Fibroblast of lung (primary cell): ENCODE data around the gene FNDC4. TPM values are rescaled to one million over a fixed set of nuclear protein-coding genes. Genes with fewer than 3 reads are reported as not detected.
"Not testable (repeated sequence)": the region's sequence is repeated elsewhere in the genome, so short reads cannot be mapped to it uniquely, and the experiment has no call there.

Experiments
- DNase-seq, 2 donors: peaks; one replicate each; pipeline versions ENCODE4 v3.0.0 to v3.0.0-alpha.2; 2010; ENCODE audit warnings: low read depth in 2 of 2
- H2AFZ ChIP-seq: 2 replicates; pipeline ENCODE4 v1.5.1; 2012; ENCODE audit warnings: low read length, control low read depth, inconsistent platforms
- H3K27ac ChIP-seq: 2 replicates; pipeline ENCODE4 v1.5.1; 2011; ENCODE audit warnings: low read length, control low read depth; ENCODE audit not compliant: insufficient read depth
- H3K27me3 ChIP-seq: 2 replicates; pipeline ENCODE4 v1.5.1; 2011; ENCODE audit warnings: mild to moderate bottlenecking, low read length; ENCODE audit not compliant: control insufficient read depth, insufficient read depth
- H3K36me3 ChIP-seq: 2 replicates; pipeline ENCODE4 v1.5.1; 2011; ENCODE audit warnings: low read length; ENCODE audit not compliant: control insufficient read depth, insufficient read depth
- H3K4me1 ChIP-seq: 2 replicates; pipeline ENCODE4 v1.5.1; 2011; ENCODE audit warnings: low read length; ENCODE audit not compliant: control insufficient read depth, insufficient read depth; ENCODE audit errors: extremely low read depth
- H3K4me2 ChIP-seq: 2 replicates; pipeline ENCODE4 v1.5.1; 2011; ENCODE audit warnings: low read length, control low read depth; ENCODE audit not compliant: insufficient read depth; ENCODE audit errors: extremely low read depth
- H3K4me3 ChIP-seq, 4 experiments: fragments of 200-600 bp in 1 of 4; sonication (generic) in 1 of 4; replicated peaks in 1 of 4; 2 replicates each; pipeline ENCODE4 v1.5.1; 2011 to 2016; ENCODE audit warnings: low read length in 4 of 4, low read depth in 3 of 4, mild to moderate bottlenecking in 3 of 4, control low read depth in 2 of 4, inconsistent platforms in 1 of 4, mixed read lengths in 1 of 4; ENCODE audit not compliant: insufficient read depth in 1 of 4; ENCODE audit errors: control extremely low read depth in 1 of 4
- H3K79me2 ChIP-seq: 2 replicates; pipeline ENCODE4 v1.5.1; 2012; ENCODE audit warnings: mild to moderate bottlenecking, low read length, inconsistent platforms; ENCODE audit not compliant: control insufficient read depth, insufficient read depth
- H3K9ac ChIP-seq: 2 replicates; pipeline ENCODE4 v1.5.1; 2011; ENCODE audit warnings: mild to moderate bottlenecking, low read length, control low read depth; ENCODE audit not compliant: insufficient read depth
- H3K9me3 ChIP-seq: 2 replicates; pipeline ENCODE4 v1.5.1; 2012; ENCODE audit warnings: low read depth, low read length; ENCODE audit not compliant: control insufficient read depth, insufficient read depth
- H4K20me1 ChIP-seq: 2 replicates; pipeline ENCODE4 v1.5.1; 2011; ENCODE audit warnings: low read length; ENCODE audit not compliant: control insufficient read depth, insufficient read depth; ENCODE audit errors: extremely low read depth
- EZH2 ChIP-seq: IDR thresholded peaks from 2 replicates; pipeline ENCODE4 v1.5.1; 2012; ENCODE audit warnings: low read length, control low read depth, mild to moderate bottlenecking; ENCODE audit errors: missing control alignments
- polyA minus RNA-seq: library from RNA; depleted of rRNA, polyadenylated mRNA; stranded (reverse); fragments of >200 nt; gene quantifications from 2 replicates; pipeline ENCODE4 v1.2.3, GENCODE V29; 2011; ENCODE audit warnings: low replicate concordance
- polyA plus RNA-seq, 2 donors: library from polyadenylated mRNA; depleted of rRNA in 1 of 2; stranded (reverse) in 1 of 2; unstranded in 1 of 2; fragments of >200 nt; gene quantifications; 2 replicates each; pipeline ENCODE4 v1.2.1, GENCODE V29; 2011 to 2012; ENCODE audit warnings: missing spikeins in 1 of 2
- total RNA-seq: library from RNA; depleted of rRNA; stranded (reverse); fragments of >200 nt; gene quantifications from 2 replicates; pipeline ENCODE4 v1.2.1, GENCODE V29; 2014
- TF ChIP-seq, protein P1 (sequence below), 2 donors: IDR thresholded peaks in 1 of 2; conservative IDR thresholded peaks in 1 of 2; 1 replicate in 1 of 2; 2 replicates in 1 of 2; pipeline ENCODE4 v1.5.1; 2011 to 2012; ENCODE audit warnings: low read length in 2 of 2, control low read depth in 1 of 2, inconsistent platforms in 1 of 2, low read depth in 1 of 2, mild to moderate bottlenecking in 1 of 2

Gene FNDC4, protein sequence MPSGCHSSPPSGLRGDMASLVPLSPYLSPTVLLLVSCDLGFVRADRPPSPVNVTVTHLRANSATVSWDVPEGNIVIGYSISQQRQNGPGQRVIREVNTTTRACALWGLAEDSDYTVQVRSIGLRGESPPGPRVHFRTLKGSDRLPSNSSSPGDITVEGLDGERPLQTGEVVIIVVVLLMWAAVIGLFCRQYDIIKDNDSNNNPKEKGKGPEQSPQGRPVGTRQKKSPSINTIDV
- total RNA-seq (12.8 and 18.3 TPM in 2 replicates), polyA plus RNA-seq (9.6 and 15.2 TPM in 2 replicates), polyA minus RNA-seq (8.6 and 35.5 TPM in 2 replicates)
- 10.4 and 17.5 TPM in 2 replicates for polyA plus RNA-seq (2012)

DNA sequence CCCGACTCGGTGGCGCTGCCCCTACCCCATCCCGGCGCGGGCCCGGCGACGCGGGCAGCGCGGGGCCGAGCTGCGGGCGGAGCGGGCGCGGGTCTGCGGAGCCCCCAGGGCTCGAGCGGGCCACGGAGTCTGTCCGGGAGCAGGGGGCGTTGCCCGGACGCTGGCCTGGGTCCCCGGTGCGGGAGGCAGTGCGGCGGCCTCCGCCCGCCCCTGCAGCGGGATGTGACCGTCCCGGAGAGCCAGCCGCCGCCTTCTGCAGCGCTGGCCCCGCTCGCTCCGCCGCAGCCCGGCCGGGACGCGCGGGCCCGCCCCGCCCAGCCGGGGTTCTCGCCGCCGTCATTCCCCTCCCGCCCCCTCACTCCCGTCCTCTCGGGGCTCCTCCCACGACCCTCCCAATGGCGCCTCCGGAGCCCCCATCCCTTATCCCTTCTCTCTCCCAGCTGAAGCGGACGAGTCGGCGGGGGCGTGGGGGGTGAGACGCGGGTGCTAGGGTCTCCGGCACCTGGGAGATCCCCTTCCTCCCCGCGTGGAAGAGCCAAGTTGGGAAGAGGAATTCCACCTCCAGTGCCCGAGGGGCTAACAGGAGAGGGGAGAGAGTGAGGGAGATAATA is at the start of gene FNDC4:
Gene FNDC4 (minus strand): TSS at position 257 of the 611 bp plus-strand sequence. CDS start 521 bp downstream, outside the sequence.
- no peaks in the 10 kb centered on the region for H3K9me3 ChIP-seq
- DNase-seq, result peak in 1 of 2 donors; percentile 18
- H3K9ac ChIP-seq, result peak within 1 kb of the TSS; percentile 64
- no peaks in the 10 kb centered on the region for H3K27me3 ChIP-seq
- H3K4me3 ChIP-seq, result peak within 1 kb of the TSS; percentile 68 to 83 (median 75)
- no peaks in the 10 kb centered on the region for H4K20me1 ChIP-seq
- TF ChIP-seq, protein P1, sequence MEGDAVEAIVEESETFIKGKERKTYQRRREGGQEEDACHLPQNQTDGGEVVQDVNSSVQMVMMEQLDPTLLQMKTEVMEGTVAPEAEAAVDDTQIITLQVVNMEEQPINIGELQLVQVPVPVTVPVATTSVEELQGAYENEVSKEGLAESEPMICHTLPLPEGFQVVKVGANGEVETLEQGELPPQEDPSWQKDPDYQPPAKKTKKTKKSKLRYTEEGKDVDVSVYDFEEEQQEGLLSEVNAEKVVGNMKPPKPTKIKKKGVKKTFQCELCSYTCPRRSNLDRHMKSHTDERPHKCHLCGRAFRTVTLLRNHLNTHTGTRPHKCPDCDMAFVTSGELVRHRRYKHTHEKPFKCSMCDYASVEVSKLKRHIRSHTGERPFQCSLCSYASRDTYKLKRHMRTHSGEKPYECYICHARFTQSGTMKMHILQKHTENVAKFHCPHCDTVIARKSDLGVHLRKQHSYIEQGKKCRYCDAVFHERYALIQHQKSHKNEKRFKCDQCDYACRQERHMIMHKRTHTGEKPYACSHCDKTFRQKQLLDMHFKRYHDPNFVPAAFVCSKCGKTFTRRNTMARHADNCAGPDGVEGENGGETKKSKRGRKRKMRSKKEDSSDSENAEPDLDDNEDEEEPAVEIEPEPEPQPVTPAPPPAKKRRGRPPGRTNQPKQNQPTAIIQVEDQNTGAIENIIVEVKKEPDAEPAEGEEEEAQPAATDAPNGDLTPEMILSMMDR (conservative IDR thresholded peaks at IDR 0.05 in 1 of 2, IDR thresholded peaks at IDR 0.05 in 1 of 2; ENCODE audit: low read depth in 1 of 2, low read length in 2 of 2), result no peak
- TF ChIP-seq EZH2, result no peak
- H3K4me2 ChIP-seq, result peak within 1 kb of the TSS; percentile 98
- no peak within 1 kb of the TSS for H3K27ac ChIP-seq
- H3K4me1 ChIP-seq, result peaks cover 8% of the 10 kb centered on the region
- H2AFZ ChIP-seq, result peak within 1 kb of the TSS; percentile 89
- no peaks in the 10 kb centered on the region for H3K36me3 ChIP-seq
- no peaks in the 10 kb centered on the region for H3K79me2 ChIP-seq

DNA sequence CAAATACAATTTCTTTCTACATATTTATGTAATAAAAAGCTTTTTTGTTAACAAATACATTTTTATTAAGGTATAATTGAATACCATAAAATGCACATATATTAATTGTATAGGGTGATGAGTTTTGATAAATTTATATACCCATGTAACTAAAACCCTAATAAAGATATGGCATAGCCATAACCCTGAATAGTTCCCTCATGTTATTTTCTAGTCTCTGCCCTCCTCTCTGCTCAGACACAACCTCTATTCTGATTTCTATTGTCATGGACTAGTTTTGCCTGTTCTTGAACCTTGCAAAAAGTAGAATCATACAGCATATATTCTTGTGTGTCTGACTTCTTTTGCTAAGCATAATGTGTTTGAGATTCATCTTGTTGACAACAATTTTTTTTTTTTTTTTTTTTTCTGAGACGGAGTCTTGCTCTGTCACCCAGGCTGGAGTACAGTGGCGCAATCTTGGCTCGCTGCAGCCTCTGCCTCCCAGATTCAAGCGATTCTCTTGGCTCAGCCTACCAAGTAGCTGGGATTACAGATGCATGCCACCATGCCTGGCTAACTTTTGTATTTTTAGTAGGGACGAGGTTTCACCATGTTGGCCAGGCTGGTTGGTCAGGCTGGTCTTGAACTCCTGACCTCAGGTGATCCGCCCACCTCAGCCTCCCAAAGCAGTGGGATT is 49.3 kb upstream of the FNDC4 start:
- no peak overlapping the region for H3K4me2 ChIP-seq
- H3K4me3 ChIP-seq, result no peak overlapping the region
- DNase-seq, result no peak
- no peaks in the 10 kb centered on the region for H3K79me2 ChIP-seq
- H3K9me3 ChIP-seq, result no peaks in the 10 kb centered on the region
- H3K36me3 ChIP-seq, result no peaks in the 10 kb centered on the region
- TF ChIP-seq, protein P1 (conservative IDR thresholded peaks at IDR 0.05 in 1 of 2, IDR thresholded peaks at IDR 0.05 in 1 of 2; ENCODE audit: low read depth in 1 of 2, low read length in 2 of 2), result no peak
- TF ChIP-seq EZH2, result no peak
- H3K4me1 ChIP-seq, result no peaks in the 10 kb centered on the region
- H2AFZ ChIP-seq, result no peak overlapping the region
- H3K27ac ChIP-seq, result no peak overlapping the region
- H3K27me3 ChIP-seq, result no peaks in the 10 kb centered on the region
- no peak overlapping the region for H3K9ac ChIP-seq
- H4K20me1 ChIP-seq, result no peaks in the 10 kb centered on the region

DNA sequence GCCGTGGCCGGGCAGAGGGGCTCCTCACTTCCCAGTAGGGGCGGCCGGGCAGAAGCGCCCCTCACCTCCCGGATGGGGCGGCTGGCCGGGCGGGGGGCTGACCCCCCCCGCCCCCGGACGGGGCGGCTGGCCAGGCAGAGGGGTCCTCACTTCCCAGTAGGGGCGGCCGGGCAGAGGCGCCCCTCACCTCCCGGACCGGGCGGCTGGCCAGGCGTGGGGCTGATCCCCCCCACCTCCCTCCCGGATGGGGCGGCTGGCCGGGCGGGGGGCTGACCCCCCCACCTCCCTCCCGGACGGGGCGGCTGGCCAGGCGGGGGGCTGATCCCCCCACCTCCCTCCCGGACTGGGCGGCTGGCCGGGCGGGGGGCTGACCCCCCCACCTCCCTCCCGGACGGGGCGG is 44.6 kb upstream of the FNDC4 start:
- not testable (repeated sequence) for DNase-seq, H3K27ac ChIP-seq, H3K4me1 ChIP-seq, H3K4me3 ChIP-seq, H3K36me3 ChIP-seq, H2AFZ ChIP-seq, H3K27me3 ChIP-seq, H3K9me3 ChIP-seq, H4K20me1 ChIP-seq, H3K4me2 ChIP-seq, H3K79me2 ChIP-seq, H3K9ac ChIP-seq

DNA sequence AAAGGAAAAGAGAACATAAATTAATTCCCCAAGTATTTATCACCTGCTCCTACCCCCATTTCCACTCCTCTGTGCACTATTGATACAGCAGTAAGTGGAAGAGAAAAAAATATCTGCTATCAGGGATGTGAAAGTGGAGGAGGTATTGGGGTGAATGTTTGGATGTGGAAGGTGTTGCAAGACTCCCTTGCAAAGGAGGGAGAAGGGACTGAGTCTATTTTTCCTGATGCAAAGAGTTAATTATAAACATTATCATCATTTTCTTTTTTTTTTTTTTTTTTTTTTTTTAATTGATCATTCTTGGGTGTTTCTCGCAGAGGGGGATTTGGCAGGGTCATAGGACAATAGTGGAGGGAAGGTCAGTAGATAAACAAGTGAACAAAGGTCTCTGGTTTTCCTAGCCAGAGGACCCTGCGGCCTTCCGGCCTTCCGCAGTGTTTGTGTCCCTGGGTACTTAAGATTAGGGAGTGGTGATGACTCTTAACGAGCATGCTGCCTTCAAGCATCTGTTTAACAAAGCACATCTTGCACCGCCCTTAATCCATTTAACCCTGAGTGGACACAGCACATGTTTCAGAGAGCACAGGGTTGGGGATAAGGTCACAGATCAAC is 43.9 kb upstream of the FNDC4 start:
- not testable (repeated sequence) for H3K36me3 ChIP-seq, H3K4me1 ChIP-seq, DNase-seq, H2AFZ ChIP-seq, H3K4me2 ChIP-seq, H3K9ac ChIP-seq, H4K20me1 ChIP-seq, H3K4me3 ChIP-seq, H3K9me3 ChIP-seq, H3K27ac ChIP-seq, H3K27me3 ChIP-seq, H3K79me2 ChIP-seq
